T47D (cell line): ENCODE results near the gene RNF225.
"Not testable (repeated sequence)": the region's sequence is repeated elsewhere in the genome, so short reads cannot be mapped to it uniquely, and the experiment has no call there.

ENCODE experiments used
- DNase-seq, 2 experiments: peaks; one replicate each; pipeline versions ENCODE4 v3.0.0 to v3.0.0-alpha.2; 2011 to 2012; ENCODE audit warnings: low read depth in 1 of 2, low spot score in 1 of 2
- JUND ChIP-seq: IDR thresholded peaks from 2 replicates; pipeline ENCODE4 v1.6.1; 2012; ENCODE audit warnings: low read depth
- in situ Hi-C: cut with HindIII; loops from 2 replicates; pipeline ENCODE4 v1.10.0; 2016; ENCODE audit warnings: low sequenced_read_pairs, low pct_unique_long_range_greater_than_20kb

The RNF225 gene

DNA sequence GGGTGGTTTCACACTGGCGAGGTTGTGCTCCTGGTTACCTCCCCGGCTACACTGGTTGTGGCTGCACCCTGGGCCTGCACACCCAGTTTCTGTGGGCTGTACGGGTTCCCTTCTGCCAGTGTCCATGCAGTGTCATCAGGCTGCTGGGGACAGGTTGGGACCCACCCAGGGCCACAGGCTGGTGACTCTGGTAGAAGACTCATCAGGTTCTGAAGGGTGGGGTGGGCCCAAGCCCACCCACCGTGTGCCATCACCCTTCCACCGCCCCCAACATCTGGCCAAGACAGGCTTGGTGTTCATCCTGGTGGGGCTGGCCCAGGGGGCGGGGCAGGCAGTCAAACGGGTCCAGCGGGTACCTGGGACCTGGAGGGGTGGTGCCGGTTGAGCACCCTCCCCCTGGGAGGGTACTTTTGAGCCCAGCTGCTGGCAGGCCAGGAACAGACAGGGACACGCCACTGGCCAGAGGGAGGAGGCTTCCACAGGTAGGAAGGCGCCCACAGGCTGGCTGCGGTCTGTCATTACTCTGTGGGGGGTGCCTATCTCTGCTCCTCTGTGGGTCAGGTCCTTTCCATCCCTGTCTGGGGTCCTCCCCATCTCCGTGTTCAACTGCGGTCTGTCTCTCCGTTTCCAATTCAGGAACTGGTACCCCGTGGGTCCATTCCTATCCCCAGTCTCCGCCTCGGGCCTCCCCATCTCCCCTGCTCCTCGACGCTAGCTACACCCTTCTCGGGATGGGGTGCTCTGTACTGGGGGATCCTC is at the start of gene RNF225:
TSS of gene RNF225 (plus strand) at position 437 of the 759 bp plus-strand sequence. CDS start 434 bp downstream, outside the sequence.
- no peak; the same call in 1 of the 2 replicates for TF ChIP-seq JUND
- in situ Hi-C loops: no loop called here
- DNase-seq: peak; percentile 92 to 96

DNA sequence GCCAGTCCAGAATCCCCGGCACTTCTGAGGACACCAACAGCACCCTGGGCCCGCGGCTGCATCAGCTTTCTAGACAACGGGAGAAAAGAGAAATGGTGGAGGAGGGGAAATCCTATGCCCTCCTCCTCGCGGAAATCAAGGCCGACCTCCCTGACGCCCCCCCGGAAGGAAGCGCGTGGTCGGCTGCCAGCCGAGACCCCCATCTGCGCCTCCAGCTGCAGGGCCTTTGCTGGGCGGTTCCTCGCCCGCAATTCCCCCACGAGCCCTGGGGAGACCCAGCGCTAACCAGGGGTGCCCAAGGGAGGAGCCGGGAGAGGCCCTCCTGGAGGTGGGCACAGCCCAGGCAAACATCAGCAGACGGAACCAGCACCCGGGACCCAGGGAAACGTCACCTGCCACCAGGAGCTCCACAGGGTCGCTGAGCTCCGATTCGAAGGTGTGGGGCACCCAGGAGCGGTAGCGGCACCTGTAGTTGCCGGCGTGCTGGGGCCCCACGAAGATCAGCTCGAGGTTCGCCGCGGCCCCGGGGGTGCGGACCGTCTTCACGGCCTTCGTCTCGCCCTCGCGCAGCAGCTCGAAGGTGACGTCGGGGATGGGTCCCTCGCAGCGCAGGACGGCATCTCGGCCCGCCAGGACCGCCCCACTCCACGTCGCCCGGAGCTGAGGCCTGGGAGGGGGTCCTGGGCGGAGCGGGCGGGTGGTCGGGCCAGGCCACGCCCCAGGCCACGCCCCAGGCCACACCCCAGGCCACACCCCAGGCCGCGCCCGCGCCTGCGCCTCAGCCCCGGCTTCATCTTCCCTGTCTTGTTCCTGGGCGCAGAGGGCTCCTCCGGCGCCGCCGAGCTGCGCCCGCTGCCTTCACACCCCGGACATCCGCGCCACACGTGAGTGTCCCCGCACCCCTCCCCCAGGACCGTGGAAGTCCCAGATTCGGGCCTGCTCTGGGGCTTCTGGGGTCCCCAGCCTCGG is 48.2 kb upstream of the RNF225 start:
- DNase-seq: peak; percentile 70 to 80
- no peak for TF ChIP-seq JUND
- in situ Hi-C loops: no loop called here

DNA sequence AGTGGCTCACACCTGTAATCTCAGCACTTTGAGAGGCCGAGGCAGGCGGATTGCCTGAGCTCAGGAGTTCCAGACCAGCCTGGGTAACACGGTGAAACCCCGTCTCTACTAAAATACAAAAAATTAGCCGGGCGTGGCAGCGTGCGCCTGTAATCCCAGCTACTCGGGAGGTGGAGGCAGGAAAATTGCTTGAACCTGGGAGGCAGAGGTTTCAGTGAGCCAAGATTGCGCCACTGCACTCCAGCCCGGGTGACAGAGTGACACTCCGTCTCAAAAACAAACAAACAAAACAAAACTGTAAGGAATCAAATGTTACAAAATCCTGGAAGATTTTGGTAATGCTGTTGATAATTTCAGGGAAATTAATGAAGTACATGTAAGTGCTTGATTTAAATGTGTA is 47.4 kb upstream of the RNF225 start:
- DNase-seq, in situ Hi-C loops: not testable (repeated sequence)

DNA sequence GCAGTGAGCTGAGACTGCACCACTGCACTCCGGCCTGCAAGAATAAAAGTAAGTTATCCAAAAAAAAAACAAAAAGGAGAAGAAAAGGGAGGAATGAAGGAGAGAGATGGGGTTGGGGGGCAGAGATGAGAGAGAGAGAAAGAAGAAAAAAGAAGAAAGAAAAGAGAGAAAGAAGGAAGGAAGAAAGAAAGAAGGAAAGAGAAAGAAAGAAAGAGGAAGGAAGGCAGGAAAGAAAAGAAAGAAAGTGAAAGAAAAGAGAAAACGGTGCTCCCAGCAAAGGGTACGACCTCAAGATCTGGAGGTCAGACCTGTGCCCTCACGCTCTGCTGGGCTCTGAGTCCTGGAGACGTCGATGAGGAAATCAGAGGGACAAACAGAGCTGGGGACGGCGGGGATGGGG is 45.9 kb upstream of the RNF225 start:
- DNase-seq: no peak
- no peak for TF ChIP-seq JUND
- in situ Hi-C loops: no loop called here

DNA sequence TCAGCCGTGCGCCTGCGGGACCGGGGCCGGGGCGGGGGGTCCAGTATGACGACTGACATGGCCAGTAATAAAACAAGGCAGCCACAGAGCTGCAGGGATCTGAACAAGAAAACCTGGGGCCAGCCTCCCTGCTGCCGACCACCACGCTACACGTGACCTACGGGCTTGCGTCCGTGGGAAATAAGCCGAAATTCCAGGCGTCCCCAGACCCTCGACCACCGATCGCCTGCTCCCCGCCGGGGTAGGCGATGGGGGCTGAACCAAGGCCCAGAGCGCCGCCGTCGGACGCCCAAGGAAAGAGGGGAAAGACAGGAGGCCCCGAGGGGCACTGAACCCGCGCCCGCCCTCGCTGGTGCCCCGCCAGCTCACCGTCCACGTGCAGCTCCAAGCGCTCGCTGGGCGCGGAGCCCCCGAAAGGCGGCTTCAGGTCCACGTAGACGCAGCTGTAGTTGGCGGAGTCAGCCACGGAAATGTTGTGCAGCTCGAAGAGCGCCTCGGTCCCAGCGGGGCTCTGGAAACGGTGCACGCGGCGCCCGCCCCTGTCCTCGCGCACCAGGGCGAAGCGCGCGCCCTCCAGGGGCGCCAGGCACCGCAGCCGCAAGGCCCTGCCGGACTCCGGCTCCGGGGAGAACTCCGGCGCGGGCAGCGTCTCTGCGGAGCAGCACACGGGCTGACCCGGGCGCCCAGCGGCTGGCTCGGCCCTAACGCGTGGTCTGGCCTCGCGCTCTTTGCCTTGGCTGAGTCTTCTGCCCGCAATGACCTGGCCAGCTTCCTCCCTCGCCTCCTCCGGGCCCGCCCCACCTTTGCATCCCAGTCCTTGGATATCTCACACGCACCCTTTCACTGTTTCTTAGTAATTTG is 45.2 kb upstream of the RNF225 start:
- no peak for TF ChIP-seq JUND
- DNase-seq: no peak
- in situ Hi-C loops: no loop called here

DNA sequence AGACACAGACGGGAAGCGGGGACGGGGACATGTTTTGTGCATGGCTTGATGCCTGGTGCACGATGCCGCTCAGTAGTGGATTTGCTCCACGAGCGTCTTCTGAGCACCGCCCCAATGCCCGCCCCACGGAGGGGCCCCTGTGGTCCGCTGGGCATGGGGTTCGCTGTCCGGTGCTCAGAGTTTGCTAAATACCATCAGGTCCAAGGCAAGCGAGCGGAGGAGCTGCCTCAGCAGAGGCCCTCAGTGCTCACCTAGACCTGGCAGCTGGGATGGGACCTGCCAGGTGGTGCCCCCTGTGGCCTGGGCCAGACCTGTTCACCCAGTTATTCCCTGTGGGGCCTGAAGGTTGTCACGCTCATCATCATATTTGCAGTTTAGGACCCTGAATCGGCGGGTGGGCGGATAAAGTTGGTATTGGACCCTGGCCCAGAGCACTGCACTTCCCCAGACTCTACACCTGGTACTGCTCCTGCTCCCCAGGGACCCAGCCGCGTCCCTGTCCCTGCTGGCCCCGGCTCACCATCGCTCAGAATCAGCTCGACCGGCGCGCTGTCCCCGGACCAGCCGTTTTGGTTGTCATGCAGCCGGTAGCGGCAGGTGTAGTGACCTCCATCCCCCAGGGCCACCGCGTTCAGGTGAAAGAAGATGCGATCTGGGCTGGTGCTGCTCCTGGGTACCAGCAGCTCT is 44.4 kb upstream of the RNF225 start:
- no peak for DNase-seq
- no peak for TF ChIP-seq JUND
- in situ Hi-C loops: no loop called here

DNA sequence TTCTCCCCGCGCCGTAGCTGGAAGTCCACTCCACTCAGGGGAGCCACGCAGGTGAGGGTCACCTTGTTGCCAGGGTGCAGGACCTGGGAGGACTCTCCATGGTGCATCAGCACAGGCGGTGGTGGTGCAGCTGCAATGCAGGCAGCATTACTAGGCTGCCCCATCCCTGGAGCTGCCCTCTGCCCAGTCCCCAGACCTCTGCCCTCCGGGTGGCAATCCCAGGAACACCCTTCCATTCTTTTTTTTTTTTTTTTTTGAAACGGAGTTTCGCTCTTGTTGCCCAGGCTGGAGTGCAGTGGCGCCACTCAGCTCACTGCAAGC is 43.9 kb upstream of the RNF225 start:
- DNase-seq: no peak
- TF ChIP-seq JUND: no peak
- in situ Hi-C loops: no loop called here

DNA sequence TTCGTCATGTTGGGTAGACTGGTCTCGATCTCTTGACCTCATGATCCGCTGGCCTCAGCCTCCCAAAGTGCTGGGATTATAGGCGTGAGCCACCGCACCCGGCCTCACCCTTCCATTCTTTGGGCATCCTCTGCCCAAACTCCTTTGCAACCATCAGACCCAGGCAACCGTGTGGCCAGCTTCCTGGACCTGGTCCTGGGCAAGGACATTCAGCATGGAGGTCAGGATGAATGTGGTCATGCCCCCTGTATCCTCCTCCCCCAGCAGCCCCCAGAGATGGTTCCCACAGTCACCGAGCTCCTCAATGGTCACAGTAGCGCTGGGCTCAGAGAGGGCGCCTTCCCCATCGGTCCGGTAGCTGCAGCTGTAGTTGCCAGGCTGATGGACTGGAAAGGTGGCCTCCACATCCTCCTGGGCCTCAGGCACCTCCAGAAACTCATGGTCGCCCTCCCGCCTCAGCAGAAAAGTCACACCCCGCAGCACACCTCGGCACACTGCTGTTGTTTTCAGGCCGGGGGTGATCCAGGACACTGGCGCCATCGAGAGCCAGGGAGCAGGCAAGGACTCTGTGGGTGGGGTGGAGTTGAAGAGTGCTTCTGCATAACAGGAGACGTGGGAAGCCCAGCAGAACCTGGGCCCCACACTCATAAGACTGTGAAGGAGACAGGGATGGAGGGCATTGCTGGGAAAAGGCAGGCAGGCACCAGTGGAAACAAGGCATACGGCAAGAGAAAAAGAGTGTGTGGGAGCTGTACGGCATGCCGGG is 43.3 kb upstream of the RNF225 start:
- in situ Hi-C loops: no loop called here
- DNase-seq: no peak
- TF ChIP-seq JUND: no peak

DNA sequence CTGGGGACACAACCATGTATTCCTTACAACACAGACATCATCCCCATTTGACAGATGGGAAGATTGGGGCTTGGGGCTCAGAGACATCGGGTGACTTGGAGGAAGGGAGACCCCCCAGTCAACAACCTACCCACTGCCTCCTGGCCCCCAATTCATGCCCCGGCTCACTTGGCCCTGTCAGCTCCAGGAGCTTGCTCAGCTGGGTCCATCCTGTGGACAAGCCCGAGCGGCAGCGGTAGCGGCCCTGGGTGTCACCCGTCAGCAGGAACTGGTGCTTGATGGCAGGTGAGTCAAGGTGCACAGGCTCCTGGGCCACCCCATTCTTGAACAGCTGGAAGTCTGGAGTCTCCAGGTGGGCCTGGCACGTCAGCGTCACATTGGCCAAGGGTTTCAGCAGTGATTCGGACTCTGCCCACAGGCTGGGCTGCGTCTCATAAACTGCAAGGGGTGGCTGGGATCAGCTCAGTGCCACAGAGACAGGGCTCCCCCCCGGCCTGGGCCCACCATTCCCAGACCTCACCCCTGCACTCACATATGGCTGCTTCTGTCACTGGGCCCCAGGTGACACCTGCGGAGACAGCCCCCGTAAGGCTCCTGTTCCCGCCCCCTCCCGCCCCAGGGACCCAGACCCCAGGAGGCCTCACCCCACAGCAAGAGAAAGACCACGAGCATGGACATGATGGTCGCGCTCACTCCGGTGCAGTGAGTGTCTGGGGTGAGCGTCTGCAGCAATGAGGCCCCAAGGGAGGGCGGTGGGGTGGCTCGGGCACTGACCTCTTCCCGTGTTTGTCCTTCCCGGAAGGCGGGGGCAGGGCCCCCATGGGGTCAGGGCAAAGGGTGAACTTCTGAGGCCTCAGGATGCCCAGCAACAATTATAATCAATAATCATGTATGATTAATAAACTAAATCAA is 42.4 kb upstream of the RNF225 start, which contains the start of gene A1BG:
TSS of gene A1BG (minus strand) at position 733 of the 912 bp plus-strand sequence. CDS start at position 678, 55 bp downstream.
- no peak for DNase-seq
- TF ChIP-seq JUND: no peak
- in situ Hi-C loops: no loop called here

DNA sequence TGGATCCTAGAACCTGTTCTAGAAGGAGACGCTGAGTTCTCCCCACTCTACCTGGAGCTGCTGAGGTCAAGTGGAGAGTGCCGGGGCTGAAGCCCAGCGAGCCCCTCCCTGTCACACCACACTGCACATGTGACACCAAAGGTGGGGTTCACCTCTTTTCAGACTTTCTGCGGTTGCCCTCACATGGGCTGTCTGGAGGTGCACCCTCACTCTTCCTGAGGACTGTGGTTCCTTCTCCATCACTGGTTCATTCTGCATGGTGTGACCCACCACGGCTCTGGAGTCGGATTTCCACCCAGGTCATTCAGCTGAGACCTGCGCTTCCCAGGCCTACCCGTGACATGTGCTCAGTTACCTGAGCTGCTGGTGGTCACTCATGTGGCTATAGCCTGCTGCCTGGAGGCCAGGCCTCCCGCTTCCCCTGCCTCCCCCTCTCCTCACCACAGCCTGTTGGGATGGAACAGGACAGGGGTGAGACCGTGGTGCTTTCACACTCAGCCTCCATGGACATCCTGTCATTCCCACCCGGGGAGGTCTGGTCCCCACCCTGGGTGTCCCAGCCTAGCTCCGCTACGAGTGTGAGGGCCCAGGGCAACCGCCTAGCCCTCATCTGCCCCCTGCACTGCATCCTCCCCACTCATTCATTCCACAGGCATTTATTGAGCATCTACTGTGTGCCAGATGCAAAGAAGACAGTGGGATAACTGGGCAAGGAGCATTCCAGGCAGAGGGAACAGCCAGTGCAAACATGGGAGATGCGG is 41.6 kb upstream of the RNF225 start:
- in situ Hi-C loops: no loop called here
- no peak for TF ChIP-seq JUND
- DNase-seq: no peak
